HG03457 (cell line): ENCODE data around the gene HSDL2.

Experiments used
- ATAC-seq: cut with Tn5 transposase; IDR thresholded peaks from one replicate; pipeline ENCODE4 v1.9.1; 2021; ENCODE audit warnings: moderate number of reproducible peaks; ENCODE audit not compliant: unreplicated experiment

Gene HSDL2

DNA sequence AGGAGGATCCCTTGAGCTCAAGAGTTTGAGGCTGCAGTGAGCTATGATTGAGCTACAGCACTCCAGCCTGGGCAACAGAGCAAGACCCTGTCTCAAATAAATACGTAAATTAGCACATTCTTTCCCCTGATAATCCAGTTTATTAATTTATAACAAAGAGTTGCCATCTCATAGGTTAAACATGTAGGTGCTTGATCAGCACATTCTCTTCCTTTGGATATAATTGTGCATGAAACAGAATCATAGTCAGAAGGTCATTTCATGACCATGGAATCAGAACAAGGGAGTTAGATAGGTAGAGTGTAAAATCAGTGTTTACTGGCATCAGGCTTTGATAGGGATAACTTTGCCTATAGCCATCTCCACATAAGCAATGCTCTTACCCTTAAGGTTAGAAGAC is 63.7 kb downstream of the HSDL2 start:
- no peak for ATAC-seq

GRCh38 chr9:112445196-112445595 is 65.3 kb downstream of the HSDL2 start:
- ATAC-seq: no peak

DNA sequence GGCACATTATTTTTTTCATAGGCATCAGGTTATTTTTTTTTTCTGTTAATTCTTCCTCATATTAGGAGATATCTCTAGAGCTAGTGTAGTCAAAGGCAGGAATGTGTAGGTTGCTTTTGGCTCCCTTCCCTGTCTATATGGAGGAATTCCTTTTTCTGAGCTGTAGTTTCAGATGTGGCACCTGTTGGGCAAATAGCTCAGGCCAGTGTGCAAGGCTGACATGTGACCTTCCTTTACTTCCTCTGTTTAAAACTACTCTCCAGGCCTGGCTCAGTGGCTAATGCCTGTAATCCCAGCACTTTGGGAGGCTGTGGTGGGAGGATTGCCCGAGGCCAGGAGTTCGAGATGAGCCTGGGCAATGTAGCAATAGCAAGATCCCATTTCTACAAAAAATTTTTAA is 66.2 kb downstream of the HSDL2 start:
- no peak for ATAC-seq

DNA sequence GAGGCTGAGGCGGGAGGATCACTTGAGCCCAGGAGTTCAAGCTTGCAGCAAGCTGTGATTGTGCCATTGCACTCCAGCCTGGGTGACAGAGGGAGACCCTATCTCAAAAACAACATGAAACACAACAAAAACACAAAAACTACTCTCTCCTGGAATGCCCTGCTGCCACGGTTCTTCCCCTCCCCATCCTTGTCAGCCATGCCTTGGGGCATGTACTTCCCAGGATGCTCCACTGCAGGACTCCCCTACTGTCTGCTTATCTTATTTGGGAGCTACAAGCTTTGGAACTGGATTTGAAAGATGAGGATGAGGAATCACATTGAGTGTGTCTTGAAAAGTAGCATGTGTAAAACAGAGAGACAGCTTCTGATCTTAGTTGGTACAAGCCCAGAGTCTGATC is 66.6 kb downstream of the HSDL2 start:
- no peak for ATAC-seq

DNA sequence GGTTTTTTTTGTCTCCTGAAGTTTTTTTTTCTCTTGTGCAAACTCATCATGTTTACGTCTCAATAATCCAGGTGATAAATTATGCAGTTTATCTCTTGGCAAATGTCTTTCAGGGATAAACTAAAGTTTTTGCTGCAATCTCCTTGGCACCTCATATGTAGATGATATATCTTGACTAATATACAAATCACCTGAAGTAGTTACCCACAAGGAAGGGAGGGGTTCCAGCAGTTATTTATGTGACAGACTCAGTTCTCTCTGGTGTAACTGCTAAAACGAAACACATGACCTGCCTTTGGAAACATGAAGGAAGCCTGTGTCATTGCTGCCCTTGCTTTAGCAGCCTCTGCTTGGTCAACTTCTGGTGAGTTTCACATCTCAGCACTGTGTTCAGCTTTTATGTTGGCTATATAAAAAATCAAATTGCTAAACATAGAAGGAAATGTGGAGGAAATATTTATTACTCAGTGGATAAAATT is 67.4 kb downstream of the HSDL2 start:
- ATAC-seq: no peak

DNA sequence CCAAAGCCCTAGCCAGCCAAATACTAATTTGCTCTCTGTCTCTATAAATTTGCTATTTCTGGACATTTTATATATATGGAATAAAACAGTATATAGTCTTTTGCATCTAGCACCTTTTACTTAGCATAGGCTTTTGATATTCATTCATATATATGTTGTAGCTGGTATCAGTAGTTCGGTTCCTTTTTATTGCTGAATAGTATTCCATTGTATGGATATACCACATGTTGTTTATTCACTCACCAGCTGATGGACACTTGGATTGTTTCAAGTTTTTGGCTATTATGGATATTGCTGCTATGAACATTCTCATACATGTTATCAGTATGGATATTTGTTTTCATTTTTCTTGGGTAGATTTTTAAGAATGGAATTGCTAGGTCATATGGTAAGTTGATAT is 82.9 kb downstream of the HSDL2 start:
- no peak for ATAC-seq

DNA sequence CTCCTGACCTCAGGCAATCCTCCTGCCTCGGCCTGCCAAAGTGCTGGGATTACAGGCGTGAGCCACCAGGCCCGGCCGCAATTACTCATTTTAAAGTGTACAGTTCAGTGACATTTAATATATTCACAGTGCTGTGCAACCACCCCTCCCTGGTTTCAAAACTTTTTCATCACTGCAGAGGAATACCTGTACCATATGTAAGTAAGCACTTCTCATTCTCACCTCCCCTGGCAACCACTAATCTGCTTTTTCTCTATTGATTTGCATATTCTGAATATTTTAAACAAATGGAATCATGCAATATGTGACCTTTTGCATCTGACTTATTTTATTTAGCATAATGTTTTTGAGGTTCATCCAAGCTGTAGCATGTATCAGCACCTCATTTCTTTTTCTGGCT is 85.4 kb downstream of the HSDL2 start:
- ATAC-seq: no peak

GRCh38 chr9:112472996-112473395 is 93.1 kb downstream of the HSDL2 start:
- no peak for ATAC-seq

DNA sequence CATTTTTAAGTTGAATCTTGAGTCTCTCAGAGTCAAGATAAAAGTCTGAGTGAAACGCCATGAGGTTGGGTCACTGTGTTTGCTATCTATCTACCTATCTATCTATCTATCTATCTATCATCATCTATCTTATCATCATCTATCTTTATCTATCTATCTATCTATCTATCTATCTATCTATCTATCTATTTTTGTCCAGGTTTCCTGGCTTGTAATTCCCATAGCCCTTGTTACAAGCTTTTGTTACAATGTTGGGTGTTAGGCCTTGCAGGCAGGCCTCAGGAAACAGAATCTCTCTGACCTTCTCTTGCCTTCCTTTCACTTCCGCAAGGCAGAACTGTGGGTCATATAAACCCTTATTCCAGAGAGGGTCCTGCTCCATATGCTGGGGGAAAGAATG is 94.1 kb downstream of the HSDL2 start:
- ATAC-seq: no peak

GRCh38 chr9:112475318-112475717 is 95.4 kb downstream of the HSDL2 start:
- no peak for ATAC-seq

DNA sequence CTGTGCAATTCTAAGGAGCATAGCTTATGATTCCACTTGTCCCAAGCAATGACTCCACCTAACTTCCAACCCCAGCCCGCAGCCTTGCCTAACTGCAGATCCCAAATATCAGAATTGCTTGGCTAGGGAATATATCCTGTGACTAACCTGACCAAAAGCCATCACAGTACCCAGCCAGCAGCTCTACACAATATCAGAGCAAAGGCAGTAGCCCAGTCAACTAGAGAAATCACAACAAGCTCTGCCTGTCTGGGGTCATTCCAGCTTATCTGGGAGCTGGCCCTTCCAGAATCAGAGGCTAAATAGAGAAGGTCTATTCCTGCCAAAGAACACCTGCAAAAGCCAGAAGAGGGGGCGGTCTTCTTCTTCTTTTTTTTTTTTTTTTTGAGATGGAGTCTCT is 97.4 kb downstream of the HSDL2 start:
- ATAC-seq: no peak

GRCh38 chr9:112479221-112479620 is 99.3 kb downstream of the HSDL2 start:
- ATAC-seq: no peak

- ATAC-seq: no peak
Observed at GRCh38 chr9:112484607-112485006, 104.7 kb downstream of the HSDL2 start.

DNA sequence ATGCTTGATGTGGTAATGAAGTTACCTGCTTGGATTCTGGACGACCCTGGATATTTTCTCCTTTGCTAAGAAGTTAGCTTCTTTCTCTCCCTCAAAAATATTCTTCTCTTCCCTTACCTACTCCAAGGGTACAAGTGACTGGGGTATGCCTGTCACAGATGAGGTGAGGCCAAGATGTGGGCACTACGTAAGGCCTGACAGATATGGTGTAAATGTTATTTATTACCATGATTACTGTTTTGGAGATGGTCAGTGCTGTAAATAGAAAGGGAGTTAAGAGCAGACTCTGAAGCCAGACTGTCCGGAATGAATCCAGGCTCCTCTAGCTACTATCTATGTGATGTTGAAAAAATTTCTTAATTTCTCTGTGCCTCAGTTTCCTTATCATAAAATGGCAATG is 105.7 kb downstream of the HSDL2 start:
- no peak for ATAC-seq

DNA sequence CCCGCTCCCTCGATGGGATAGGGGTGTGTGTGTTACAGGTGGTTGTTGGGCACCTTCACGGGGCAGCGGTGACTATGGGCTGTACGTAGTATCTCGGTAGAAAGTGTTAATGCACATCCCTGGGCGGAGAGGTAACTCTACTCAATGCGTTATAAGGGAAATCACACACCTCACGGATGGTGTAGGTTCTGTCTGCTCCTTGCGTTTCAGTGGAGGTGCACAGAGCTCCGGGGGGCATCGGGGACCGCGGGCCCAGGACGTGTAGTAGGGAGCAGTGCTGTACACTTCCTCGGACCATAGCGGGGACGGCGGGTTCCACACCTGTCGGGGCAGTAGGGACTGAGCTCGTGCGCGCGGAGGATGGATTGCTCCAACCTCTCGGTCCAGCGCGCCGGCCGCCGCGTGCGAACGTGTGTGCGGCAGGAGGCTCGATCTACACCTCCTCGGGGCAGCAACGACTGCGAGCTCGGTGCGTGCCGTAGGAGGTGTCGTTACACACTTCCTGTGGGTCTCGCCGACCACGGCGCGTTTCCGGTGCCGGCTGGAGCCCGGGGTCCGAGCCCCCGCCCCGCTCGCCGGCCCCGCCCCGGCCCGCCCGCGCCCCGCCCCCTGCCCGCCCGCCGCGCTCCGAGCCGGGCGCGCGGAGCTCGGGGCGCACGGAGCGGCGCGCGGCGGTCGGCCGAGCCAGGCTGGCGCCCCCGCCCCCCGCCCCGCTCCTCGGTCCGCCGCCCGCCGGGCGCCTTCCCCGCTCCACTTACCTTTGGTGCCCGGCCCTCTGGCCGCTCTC is 106.5 kb downstream of the HSDL2 start, which contains the start of gene KIAA1958:
Gene KIAA1958, plus strand, starts transcription at position 607 of the 787 bp plus-strand sequence. CDS start 87,254 bp downstream, outside the sequence.
- peak; percentile 87 for ATAC-seq

GRCh38 chr9:112487008-112487798 is 107.3 kb downstream of the HSDL2 start:
- ATAC-seq: peak; percentile 38

GRCh38 chr9:112487799-112488340 is 108.0 kb downstream of the HSDL2 start:
- ATAC-seq: no peak

DNA sequence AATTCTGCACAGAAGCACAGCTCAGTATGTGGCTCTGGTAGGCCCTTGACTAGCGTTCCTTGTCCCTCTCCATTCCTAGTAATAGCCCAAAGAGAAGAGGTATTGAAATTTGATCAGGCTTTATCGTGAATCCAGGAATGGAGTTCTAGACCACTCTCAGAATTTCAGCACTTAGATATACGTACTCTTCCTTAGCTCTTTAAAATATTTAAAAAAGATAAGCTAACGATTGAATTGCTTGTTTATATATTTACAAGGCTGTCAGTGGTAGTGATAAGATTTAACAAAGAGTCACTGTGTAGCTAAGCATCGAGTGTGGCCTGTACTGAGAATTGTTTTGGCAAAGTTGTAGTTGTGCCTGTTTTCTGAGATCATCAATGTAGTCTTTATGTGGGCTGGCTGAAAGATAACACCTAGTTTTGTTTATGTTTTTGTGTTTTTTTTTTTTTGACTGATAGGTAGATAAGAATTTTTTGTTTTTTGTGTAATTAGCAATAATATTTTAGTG is 109.2 kb downstream of the HSDL2 start:
- no peak for ATAC-seq

GRCh38 chr9:112489876-112490666 is 110.2 kb downstream of the HSDL2 start:
- no peak for ATAC-seq

GRCh38 chr9:112493393-112494137 is 113.7 kb downstream of the HSDL2 start:
- ATAC-seq: no peak
